ENCODE data around the gene CFAP20DC.
"Not testable (repeated sequence)": the region's sequence is repeated elsewhere in the genome, so short reads cannot be mapped to it uniquely, and the experiment has no call there.

DNA sequence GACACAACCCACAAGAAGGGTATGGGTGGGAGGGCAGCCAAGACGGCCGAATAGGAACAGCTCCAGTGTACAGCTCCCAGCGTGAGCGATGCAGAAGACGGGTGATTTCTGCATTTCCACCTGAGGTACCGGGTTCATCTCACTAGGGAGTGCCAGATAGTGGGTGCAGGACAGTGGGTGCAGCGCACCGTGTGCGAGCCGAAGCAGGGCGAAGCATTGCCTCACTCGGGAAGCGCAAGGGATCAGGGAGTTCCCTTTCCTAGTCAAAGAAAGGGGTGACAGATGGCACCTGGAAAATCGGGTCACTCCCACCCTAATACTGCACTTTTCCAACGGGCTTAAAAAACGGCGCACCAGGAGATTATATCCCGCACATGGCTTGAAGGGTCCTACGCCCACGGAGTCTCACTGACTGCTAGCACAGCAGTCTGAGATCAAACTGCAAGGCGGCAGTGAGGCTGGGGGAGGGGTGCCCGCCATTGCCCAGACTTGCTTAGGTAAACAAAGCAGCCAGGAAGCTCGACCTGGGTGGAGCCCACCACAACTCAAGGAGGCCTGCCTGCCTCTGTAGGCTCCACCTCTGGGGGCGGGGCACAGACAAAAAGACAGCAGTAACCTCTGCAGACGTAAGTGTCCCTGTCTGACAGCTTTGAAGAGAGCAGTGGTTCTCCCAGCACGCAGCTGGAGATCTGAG lies 243.1 kb downstream of the CFAP20DC start:
- TF ChIP-seq CTCF (IDR thresholded peaks at IDR 0.05); ZFX (IDR thresholded peaks at IDR 0.05; ENCODE audit: borderline replicate concordance): not testable (repeated sequence)
